GM12878 (cell line): ENCODE measurements around the gene UBE3C. TPM values are rescaled to one million over a fixed set of nuclear protein-coding genes. Genes with fewer than 3 reads are reported as not detected.
A peak's percentile ranks its signal among the peaks of the same experiment; 100 is the strongest.

Source experiments
- ATAC-seq: fragments of 200-7000 bp; cut with Tn5 transposase; 3 replicates; pipeline ENCODE4 v1.9.1; 2020; ENCODE audit warnings: mild to moderate bottlenecking, moderate library complexity
- BruUV-seq: library from RNA; stranded (reverse); fragments of 400-500 nt; replicated peaks from 2 replicates; lab custom pipeline; 2021; lab: Mats Ljungman, UMichigan
- CTCF ChIA-PET: fragments of 300-600 bp; sonication (Branson Sonifier 250); formaldehyde crosslinking; extraction: SDS; loops from one replicate; lab custom pipeline; 2021; ENCODE audit warnings: inconsistent platforms; lab: Yijun Ruan, JAX
- POLR2A ChIA-PET: fragments of 350-600 bp; formaldehyde crosslinking; extraction: SDS; loops from one replicate; lab custom pipeline; 2021; ENCODE audit warnings: inconsistent platforms; lab: Charles Lee
- RAD21 ChIA-PET: fragments of 300-600 bp; sonication (Branson Sonifier 250); formaldehyde crosslinking; loops from one replicate; lab custom pipeline; 2023; ENCODE audit warnings: antibody characterized with exemption; ENCODE audit not compliant: unreplicated experiment; lab: Charles Lee
- SMC1A ChIA-PET: fragments of 300-600 bp; sonication (Branson Sonifier 250); formaldehyde crosslinking; loops from one replicate; lab custom pipeline; 2023; ENCODE audit not compliant: unreplicated experiment, uncharacterized antibody; lab: Charles Lee
- DNase-seq: peaks from one replicate; pipeline ENCODE4 v3.0.0-alpha.2; 2011; ENCODE audit warnings: low read depth, low spot score
- FAIRE-seq: peaks from 3 replicates; lab custom pipeline; 2011; peaks lifted over from hg19 to GRCh38; lab: Jason Lieb, UNC
- H2AFZ ChIP-seq: 2 replicates; pipeline ENCODE4 v1.6.0; 2011; ENCODE audit warnings: low read depth, low read length, control low read depth; ENCODE audit not compliant: control insufficient read depth
- H3K27ac ChIP-seq: 2 replicates; pipeline ENCODE4 v1.5.1; 2011; ENCODE audit warnings: control low read depth; ENCODE audit not compliant: control insufficient read depth, insufficient read depth
- H3K27me3 ChIP-seq, 2 experiments: replicated peaks in 1 of 2; 2 replicates each; pipeline versions ENCODE4 v1.6.0 to v1.6.1; 2011; ENCODE audit warnings: low read length in 1 of 2; ENCODE audit not compliant: control insufficient read depth in 2 of 2, insufficient read depth in 2 of 2
- H3K36me3 ChIP-seq, 2 experiments: 2 replicates each; pipeline ENCODE4 v1.5.1; 2011; ENCODE audit warnings: low read length in 1 of 2; ENCODE audit not compliant: control insufficient read depth in 2 of 2, insufficient read depth in 2 of 2
- H3K4me1 ChIP-seq: 2 replicates; pipeline ENCODE4 v1.6.1; 2011; ENCODE audit warnings: mild to moderate bottlenecking, low read length, moderate library complexity, mixed read lengths; ENCODE audit not compliant: control insufficient read depth, insufficient read depth
- H3K4me2 ChIP-seq: 2 replicates; pipeline ENCODE4 v1.6.0; 2011; ENCODE audit warnings: control low read depth; ENCODE audit not compliant: control insufficient read depth, insufficient read depth
- H3K4me3 ChIP-seq: fragments of 200-600 bp; sonication (generic); 2 replicates; pipeline ENCODE4 v1.5.1; 2016
- H3K79me2 ChIP-seq: 2 replicates; pipeline ENCODE4 v1.6.0; 2011; ENCODE audit warnings: low read length; ENCODE audit not compliant: control insufficient read depth, insufficient read depth
- H3K9ac ChIP-seq: 2 replicates; pipeline ENCODE4 v1.8.0; 2011; ENCODE audit warnings: low read length, control low read depth, mixed read lengths; ENCODE audit not compliant: control insufficient read depth, insufficient read depth
- H3K9me3 ChIP-seq: replicated peaks from 3 replicates; pipeline ENCODE4 v1.5.1; 2011; ENCODE audit warnings: mild to moderate bottlenecking, low read length; ENCODE audit not compliant: control insufficient read depth, insufficient read depth
- H4K20me1 ChIP-seq: 2 replicates; pipeline ENCODE4 v1.6.0; 2011; ENCODE audit not compliant: control insufficient read depth, insufficient read depth
- E2F4 ChIP-seq: IDR thresholded peaks from 2 replicates; pipeline ENCODE4 v1.6.1; 2012; ENCODE audit warnings: low read depth, low read length, improper control_type of control experiment
- GATAD2B ChIP-seq: fragments of 450-650 bp; conservative IDR thresholded peaks from 2 replicates; pipeline ENCODE4 v1.6.1; 2017; ENCODE audit warnings: low read depth, mild to moderate bottlenecking, moderate library complexity
- HDAC2 ChIP-seq: fragments of 200-600 bp; sonication (generic); IDR thresholded peaks from 2 replicates; pipeline ENCODE4 v1.6.1; 2017
- HDAC6 ChIP-seq: fragments of 200-600 bp; sonication (generic); IDR thresholded peaks from one replicate; pipeline ENCODE4 v1.8.0; 2017; ENCODE audit warnings: antibody characterized with exemption; ENCODE audit not compliant: unreplicated experiment
- POLR2A ChIP-seq: IDR thresholded peaks from 2 replicates; pipeline ENCODE4 v1.6.1; 2011; ENCODE audit warnings: low read depth, mild to moderate bottlenecking, low read length
- SIN3A ChIP-seq: IDR thresholded peaks from 2 replicates; pipeline ENCODE4 v1.6.1; 2012; ENCODE audit warnings: low read depth, low read length, improper control_type of control experiment
- SMAD1 ChIP-seq: fragments of 450-650 bp; IDR thresholded peaks from 2 replicates; pipeline ENCODE4 v1.6.1; 2018; ENCODE audit warnings: mild to moderate bottlenecking, low read depth; ENCODE audit not compliant: partially characterized antibody
- SMAD5 ChIP-seq: IDR thresholded peaks from 2 replicates; pipeline ENCODE4 v1.6.1; 2016; ENCODE audit warnings: antibody characterized with exemption, low read depth
- SMC3 ChIP-seq: IDR thresholded peaks from 2 replicates; pipeline ENCODE4 v1.6.1; 2011; ENCODE audit warnings: low read length, improper control_type of control experiment, borderline replicate concordance
- SREBF2 ChIP-seq: IDR thresholded peaks from 2 replicates; pipeline ENCODE4 v1.6.1; 2012; ENCODE audit warnings: mild to moderate bottlenecking, low read length
- STAT3 ChIP-seq: IDR thresholded peaks from 2 replicates; pipeline ENCODE4 v1.6.1; 2011; ENCODE audit warnings: low read depth, low read length, improper control_type of control experiment
- ZNF217 ChIP-seq: fragments of 450-650 bp; IDR thresholded peaks from 2 replicates; pipeline ENCODE4 v1.6.1; 2017; ENCODE audit warnings: antibody characterized with exemption, mild to moderate bottlenecking
- WGBS: methylation state at CpG from one replicate; pipeline ENCODE4 v1.1.6; 2016; ENCODE audit warnings: low lambda C conversion rate; ENCODE audit not compliant: insufficient replicate concordance, insufficient coverage; ENCODE audit errors: missing lambda C conversion rate; 5-methylcytosine and 5-hydroxymethylcytosine counted together
- in situ Hi-C: fragments of 300-500 bp; cut with MboI; formaldehyde crosslinking; loops from 9 replicates; pipeline ENCODE4 v1.14.3; 2018; ENCODE audit warnings: mixed read lengths
- intact Hi-C: fragments of 100-400 bp; cut with micrococcal nuclease; formaldehyde crosslinking; loops from one replicate; pipeline ENCODE4 v1.14.2; 2022; ENCODE audit not compliant: unreplicated experiment
- polyA plus RNA-seq, 11 experiments: library from polyadenylated mRNA; depleted of rRNA in 4 of 11; unstranded in 6 of 11; stranded (reverse) in 5 of 11; fragments of >200 nt; fragmentation: Nextera tagmentation in 4 of 11; fragmentation: Illumina TruSeq in 1 of 11; extraction: Ambion mirVana in 4 of 11; extraction: Trizol in 1 of 11; gene quantifications; 1 replicate in 1 of 11; 2 replicates in 10 of 11; pipeline versions ENCODE4 v1.2.1 to v1.2.3, GENCODE V29; 2011 to 2016; ENCODE audit warnings: inconsistent platforms in 2 of 11, missing spikeins in 2 of 11, low read depth in 1 of 11
- total RNA-seq, 4 experiments: library from RNA; depleted of rRNA in 3 of 4; stranded (reverse); fragments of >200 nt in 3 of 4; fragmentation: Illumina TruSeq in 1 of 4; extraction: Trizol in 1 of 4; gene quantifications; 2 replicates each; pipeline versions ENCODE4 v1.2.1 to v1.2.3, GENCODE V29; 2013 to 2021
- TF ChIP-seq, protein P1 (sequence below): IDR thresholded peaks from 2 replicates; pipeline ENCODE4 v1.6.1; 2011; ENCODE audit warnings: low read depth, mild to moderate bottlenecking, low read length, moderate library complexity, borderline replicate concordance; ENCODE audit errors: extremely low read depth
- TF ChIP-seq, protein P2 (sequence below): IDR thresholded peaks from 2 replicates; pipeline ENCODE4 v1.6.1; 2011; ENCODE audit warnings: mild to moderate bottlenecking, low read depth, low read length, moderate library complexity; ENCODE audit not compliant: insufficient replicate concordance

Gene UBE3C
- total and polyA plus RNA-seq, 10 of the 15 experiments (the other 5 are each of a cell fraction or from before 2014, with no cell fraction given): 7.9 to 65.9 (median 45.2) TPM

GRCh38 chr7:157139111-157139809, 534 bp downstream of the UBE3C start:
- no peak for FAIRE-seq
- H3K4me1 ChIP-seq: peaks cover 7% of the 10 kb centered on the region; the same call in 1 of the 2 replicates

More at GRCh38 chr7:157139111-157139809, 534 bp downstream of the UBE3C start:
- intact Hi-C loops: loop anchor here (2.0 to 5.0 kb wide), 4 partner anchors 128 to 242 kb away; partner anchors contain the start of genes DNAJB6 and MNX1
- no peaks in the 10 kb centered on the region for H3K9me3 ChIP-seq
- in situ Hi-C loops: no loop called here
- no peaks in the 10 kb centered on the region for H3K27me3 ChIP-seq
- peak overlapping the region; percentile 89 for H3K4me3 ChIP-seq
- ChIA-PET POLR2A (interaction anchor here (1.4 kb wide), 1 partner anchor 129 kb away, joined by 6 read pairs; the partner anchor contains the start of gene MNX1), SMC1A (no interaction called here), CTCF (no interaction called here), RAD21 (no interaction called here)
- peak; percentile 79 for ATAC-seq
- WGBS: under 1% methylated on average over 31 of the region's 74 CpGs
- peaks cover 15% of the 10 kb centered on the region for H4K20me1 ChIP-seq
- TF ChIP-seq SMAD5: no peak
- TF ChIP-seq, protein P1, sequence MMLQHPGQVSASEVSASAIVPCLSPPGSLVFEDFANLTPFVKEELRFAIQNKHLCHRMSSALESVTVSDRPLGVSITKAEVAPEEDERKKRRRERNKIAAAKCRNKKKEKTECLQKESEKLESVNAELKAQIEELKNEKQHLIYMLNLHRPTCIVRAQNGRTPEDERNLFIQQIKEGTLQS: no peak
- 0 out of 2 replicates have a peak, but pooled peaks have one; percentile 25 for TF ChIP-seq POLR2A
- TF ChIP-seq HDAC6: no peak
- TF ChIP-seq, protein P2, sequence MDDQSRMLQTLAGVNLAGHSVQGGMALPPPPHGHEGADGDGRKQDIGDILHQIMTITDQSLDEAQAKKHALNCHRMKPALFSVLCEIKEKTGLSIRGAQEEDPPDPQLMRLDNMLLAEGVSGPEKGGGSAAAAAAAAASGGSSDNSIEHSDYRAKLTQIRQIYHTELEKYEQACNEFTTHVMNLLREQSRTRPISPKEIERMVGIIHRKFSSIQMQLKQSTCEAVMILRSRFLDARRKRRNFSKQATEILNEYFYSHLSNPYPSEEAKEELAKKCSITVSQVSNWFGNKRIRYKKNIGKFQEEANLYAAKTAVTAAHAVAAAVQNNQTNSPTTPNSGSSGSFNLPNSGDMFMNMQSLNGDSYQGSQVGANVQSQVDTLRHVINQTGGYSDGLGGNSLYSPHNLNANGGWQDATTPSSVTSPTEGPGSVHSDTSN: no peak
- no peak for TF ChIP-seq STAT3
- TF ChIP-seq SREBF2: no peak
- peak; percentile 58; the same call in 1 of the 2 replicates for TF ChIP-seq SIN3A
- no peak for TF ChIP-seq ZNF217
- TF ChIP-seq SMAD1: no peak
- no peak for TF ChIP-seq HDAC2
- TF ChIP-seq SMC3: no peak
- TF ChIP-seq GATAD2B: peak; percentile 63; the same call in 1 of the 2 replicates
- no peak for TF ChIP-seq E2F4
- peak overlapping the region; percentile 71 for H3K27ac ChIP-seq
- peaks cover 53% of the 10 kb centered on the region for H3K79me2 ChIP-seq
- BruUV-seq: no TSS peak
- peak overlapping the region; percentile 75 for H2AFZ ChIP-seq
- peak overlapping the region; percentile 94 for H3K9ac ChIP-seq
- peaks cover 0 to 14% of the 10 kb centered on the region in 2 experiments; a peak in 3 of 4 replicates for H3K36me3 ChIP-seq
- peak overlapping the region; percentile 53 for H3K4me2 ChIP-seq
- DNase-seq: no peak
